ENCODE results near the gene MRPL1. TPM values are rescaled to one million over a fixed set of nuclear protein-coding genes. Genes with fewer than 3 reads are reported as not detected.

The MRPL1 gene
- total and polyA plus RNA-seq, 5 donors from 2014 or later: 31.3 to 36.8 (median 32.4) TPM

DNA sequence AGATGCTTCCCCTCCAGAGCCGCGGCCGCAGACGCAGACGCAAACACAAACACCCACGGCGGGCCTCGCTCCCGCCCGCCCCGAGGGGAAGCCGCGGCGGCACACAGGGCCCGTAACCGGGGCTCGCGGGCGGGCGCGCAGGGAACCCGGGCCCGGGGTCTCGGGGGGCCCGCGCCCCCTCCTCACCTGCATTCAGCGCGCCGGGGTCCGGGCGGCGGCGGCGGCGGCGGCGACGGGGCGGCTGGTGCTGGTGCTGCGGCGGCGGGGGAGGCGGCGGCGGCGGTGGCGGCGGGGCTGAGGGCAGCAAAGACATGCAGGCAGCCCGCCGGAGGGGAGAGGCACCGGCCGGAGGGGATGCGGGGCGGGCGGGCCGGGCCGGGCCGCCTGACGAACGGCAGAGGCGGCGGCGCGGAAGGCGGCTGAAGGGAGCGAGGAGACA lies 43.2 kb upstream of the MRPL1 start:
- Mint-ChIP-seq H3K4me1 (peaks cover 35 to 61% (median 38%) of the 10 kb centered on the region in 4 donors), H3K4me3 (peak overlapping the region; percentile 97 to 100 (median 99)), H3K27ac (peak overlapping the region; percentile 96 to 100 (median 100)), H3K27me3 (peaks cover 13% of the 10 kb centered on the region), H3K9me3 (peaks cover 0 to 6% (median 0%) of the 10 kb centered on the region in 7 donors), H3K36me3 (peaks cover 11% of the 10 kb centered on the region)
- Histone ChIP-seq H3K27ac (ENCODE audit: insufficient read depth, low read length, poor library complexity, severe bottlenecking) (peak overlapping the region; percentile 99), H3K4me3 (ENCODE audit: low read depth, low read length) (peak overlapping the region; percentile 78), H3K9me3 (ENCODE audit: control insufficient read depth in 2 of 2, low read length in 2 of 2) (no peaks in the 10 kb centered on the region), H3K36me3 (ENCODE audit: control insufficient read depth, insufficient read depth, low read length) (no peaks in the 10 kb centered on the region), H3K27me3 (ENCODE audit: control insufficient read depth, insufficient read depth, low read length) (no peaks in the 10 kb centered on the region), H3K4me1 (ENCODE audit: control insufficient read depth, insufficient read depth, low read length, poor library complexity, severe bottlenecking) (peaks cover 58% of the 10 kb centered on the region)
- DNase-seq (no peak), ATAC-seq (ENCODE audit: low read depth in 2 of 2) (peak; percentile 36 to 47)

DNA sequence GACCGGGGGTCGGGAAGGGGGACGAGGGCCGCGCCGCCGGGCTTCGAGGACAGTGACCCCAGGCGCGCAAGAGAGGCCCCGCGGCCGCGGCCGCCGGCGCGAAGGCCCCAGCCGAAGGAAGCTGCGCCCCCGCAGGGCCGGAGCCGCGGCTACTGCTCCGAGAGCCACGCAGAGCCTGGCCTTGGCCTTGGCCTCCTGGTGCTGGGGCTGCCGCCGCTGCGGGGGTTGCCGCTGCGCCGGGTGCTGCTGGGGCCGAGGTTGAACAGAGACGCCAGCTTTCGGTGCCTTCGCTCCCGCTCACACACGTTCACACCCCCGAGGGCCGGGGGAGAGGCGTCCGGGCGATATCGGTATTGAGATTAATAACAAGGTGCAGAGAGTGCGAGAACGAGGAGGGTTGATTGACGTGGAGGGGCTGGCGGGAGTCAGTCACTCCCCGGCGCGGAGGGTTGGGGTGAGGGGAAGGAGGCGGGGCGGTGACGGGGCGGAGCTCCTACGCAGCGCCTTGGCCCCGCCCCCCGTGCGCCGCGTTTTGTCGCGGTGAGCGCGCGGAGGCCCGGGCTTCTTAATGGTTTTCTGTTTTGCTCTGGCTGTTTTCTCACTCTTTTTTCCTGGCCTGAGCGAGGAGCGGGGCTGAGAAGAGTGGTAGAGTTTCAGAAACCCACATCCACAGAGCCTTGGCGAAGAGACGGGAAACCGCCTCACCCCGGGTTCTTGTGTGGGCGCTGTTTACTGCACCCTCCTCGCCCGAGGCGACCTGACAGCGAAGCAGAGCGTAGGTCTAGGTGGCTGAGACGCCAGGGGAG lies 42.6 kb upstream of the MRPL1 start:
- Histone ChIP-seq H3K27ac (ENCODE audit: insufficient read depth, low read length, poor library complexity, severe bottlenecking) (peak overlapping the region; percentile 99), H3K4me3 (ENCODE audit: low read depth, low read length) (peak overlapping the region; percentile 94), H3K4me1 (ENCODE audit: control insufficient read depth, insufficient read depth, low read length, poor library complexity, severe bottlenecking) (peaks cover 52% of the 10 kb centered on the region), H3K36me3 (ENCODE audit: control insufficient read depth, insufficient read depth, low read length) (no peaks in the 10 kb centered on the region), H3K9me3 (ENCODE audit: control insufficient read depth in 2 of 2, low read length in 2 of 2) (no peaks in the 10 kb centered on the region), H3K27me3 (ENCODE audit: control insufficient read depth, insufficient read depth, low read length) (no peaks in the 10 kb centered on the region)
- Mint-ChIP-seq H3K4me1 (peaks cover 29 to 60% (median 37%) of the 10 kb centered on the region in 4 donors), H3K36me3 (peaks cover 11% of the 10 kb centered on the region), H3K27me3 (peaks cover 13% of the 10 kb centered on the region), H3K27ac (peak overlapping the region; percentile 97 to 100 (median 99)), H3K9me3 (peaks cover 0 to 6% (median 0%) of the 10 kb centered on the region in 7 donors), H3K4me3 (peak overlapping the region; percentile 95 to 99 (median 96))
- ATAC-seq (ENCODE audit: low read depth in 2 of 2) (peak; percentile 78 to 80), DNase-seq (peak; percentile 91 to 97 (median 96))

DNA sequence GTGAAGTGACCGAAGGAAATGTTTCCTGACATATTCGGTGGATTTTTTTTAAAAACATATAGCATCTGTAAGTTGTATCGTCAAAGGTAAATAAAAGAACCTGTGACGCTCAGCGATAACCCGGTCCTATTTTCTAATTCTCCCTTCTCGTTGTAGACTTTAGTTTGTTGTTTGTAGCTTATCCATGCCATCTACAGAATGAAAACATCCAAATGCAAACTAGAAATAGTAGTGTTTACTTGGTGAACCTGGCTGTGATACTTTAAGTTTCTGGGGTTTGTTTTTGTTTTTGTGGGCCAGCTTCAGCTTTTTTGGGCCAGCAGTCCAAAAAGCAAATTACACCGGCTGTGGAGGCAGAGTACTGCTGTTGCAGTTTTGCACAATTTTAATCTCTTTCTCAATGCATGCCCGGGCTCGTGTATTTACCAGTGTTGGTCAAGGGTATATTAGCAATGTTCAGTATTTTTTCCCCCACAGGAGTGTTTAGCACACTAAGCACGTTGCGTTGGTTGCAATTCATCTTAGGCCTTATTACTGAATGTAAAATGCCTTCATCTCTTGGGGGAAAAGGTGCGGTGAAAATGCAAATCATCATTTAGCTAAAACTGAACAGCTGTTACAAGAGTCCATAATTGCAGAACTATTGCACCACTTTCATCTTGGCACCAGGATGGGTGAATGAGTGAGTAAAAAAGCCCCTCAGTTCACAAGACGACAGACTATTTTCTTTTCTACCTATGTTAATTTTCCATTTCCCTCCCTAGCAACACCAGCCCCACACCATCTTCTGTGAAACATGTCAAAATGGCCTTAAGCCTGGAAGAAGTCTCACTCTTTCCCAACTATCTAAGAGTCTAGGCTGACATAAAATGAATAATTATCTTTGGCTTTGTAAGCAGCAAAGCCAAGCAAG lies 41.7 kb upstream of the MRPL1 start:
- Mint-ChIP-seq H3K4me1 (peaks cover 24 to 59% (median 37%) of the 10 kb centered on the region in 4 donors), H3K9me3 (peaks cover 0 to 6% (median 0%) of the 10 kb centered on the region in 7 donors), H3K27ac (peak overlapping the region; percentile 97 to 100 (median 99)), H3K27me3 (peaks cover 13% of the 10 kb centered on the region), H3K4me3 (peak overlapping the region; percentile 95 to 99 (median 96)), H3K36me3 (peaks cover 11% of the 10 kb centered on the region)
- H3K27ac ChIP-seq (ENCODE audit: insufficient read depth, low read length, poor library complexity, severe bottlenecking): peak overlapping the region; percentile 99
- H3K4me1 ChIP-seq (ENCODE audit: control insufficient read depth, insufficient read depth, low read length, poor library complexity, severe bottlenecking): peaks cover 45% of the 10 kb centered on the region
- H3K27me3 ChIP-seq (ENCODE audit: control insufficient read depth, insufficient read depth, low read length): no peaks in the 10 kb centered on the region
- H3K36me3 ChIP-seq (ENCODE audit: control insufficient read depth, insufficient read depth, low read length): no peaks in the 10 kb centered on the region
- H3K4me3 ChIP-seq (ENCODE audit: low read depth, low read length): peak overlapping the region; percentile 94
- no peak for ATAC-seq (ENCODE audit: low read depth in 2 of 2)
- DNase-seq: peak in 1 of 3 donors; percentile 41
- no peaks in the 10 kb centered on the region for H3K9me3 ChIP-seq (ENCODE audit: control insufficient read depth in 2 of 2, low read length in 2 of 2)

DNA sequence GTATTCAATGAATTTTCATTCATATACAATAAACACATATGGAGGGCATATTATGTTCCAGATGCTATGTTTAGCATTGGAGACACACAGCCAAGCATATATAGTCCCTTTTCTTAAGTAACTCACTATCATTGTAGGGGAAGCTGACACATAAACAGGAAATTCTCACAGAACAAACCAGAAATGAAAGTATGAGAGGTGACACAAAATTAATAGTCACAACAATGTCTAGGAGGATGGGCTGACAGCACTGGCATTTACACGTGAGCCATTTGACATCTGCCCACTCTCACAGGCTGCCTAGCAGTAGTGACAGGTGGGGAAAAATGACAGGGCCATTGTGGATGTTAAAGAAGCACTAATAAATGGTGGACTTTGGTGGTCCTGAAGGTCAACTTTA lies 40.9 kb upstream of the MRPL1 start:
- H3K36me3 Mint-ChIP-seq: peaks cover 11% of the 10 kb centered on the region
- no peaks in the 10 kb centered on the region for H3K36me3 ChIP-seq (ENCODE audit: control insufficient read depth, insufficient read depth, low read length)
- no peaks in the 10 kb centered on the region for H3K9me3 ChIP-seq (ENCODE audit: control insufficient read depth in 2 of 2, low read length in 2 of 2)
- DNase-seq: peak; percentile 27 to 86 (median 74)
- H3K27ac Mint-ChIP-seq: peak overlapping the region; percentile 97 to 100 (median 99)
- H3K4me3 Mint-ChIP-seq: peak overlapping the region; percentile 95 to 99 (median 96)
- H3K27ac ChIP-seq (ENCODE audit: insufficient read depth, low read length, poor library complexity, severe bottlenecking): peak overlapping the region; percentile 99
- H3K4me1 ChIP-seq (ENCODE audit: control insufficient read depth, insufficient read depth, low read length, poor library complexity, severe bottlenecking): peaks cover 45% of the 10 kb centered on the region
- ATAC-seq (ENCODE audit: low read depth in 2 of 2): peak; percentile 17 to 31
- peaks cover 0 to 6% (median 0%) of the 10 kb centered on the region in 7 donors for H3K9me3 Mint-ChIP-seq
- peak overlapping the region; percentile 94 for H3K4me3 ChIP-seq (ENCODE audit: low read depth, low read length)
- no peaks in the 10 kb centered on the region for H3K27me3 ChIP-seq (ENCODE audit: control insufficient read depth, insufficient read depth, low read length)
- H3K27me3 Mint-ChIP-seq: peaks cover 13% of the 10 kb centered on the region
- peaks cover 26 to 60% (median 41%) of the 10 kb centered on the region in 4 donors for H3K4me1 Mint-ChIP-seq

DNA sequence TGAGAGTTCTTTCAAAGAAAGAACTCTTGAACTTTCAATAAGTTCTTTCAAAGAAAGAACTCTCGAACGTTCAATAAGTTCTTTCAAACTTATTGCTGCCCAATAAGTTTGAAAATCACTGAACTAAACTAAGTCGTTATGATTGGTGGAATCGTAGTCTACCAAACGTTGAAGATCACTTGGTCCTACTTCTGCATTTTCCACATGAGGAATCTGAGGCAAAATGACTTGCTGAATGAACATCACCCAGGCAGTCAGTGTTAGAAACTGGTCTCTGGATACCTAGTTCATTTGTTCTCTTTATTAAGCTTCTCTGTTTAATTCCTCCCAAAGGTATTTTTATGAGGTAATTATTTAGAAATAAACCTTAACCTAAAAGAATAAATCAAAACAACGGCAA lies 36.4 kb upstream of the MRPL1 start:
- Histone ChIP-seq H3K9me3 (ENCODE audit: control insufficient read depth in 2 of 2, low read length in 2 of 2) (no peaks in the 10 kb centered on the region), H3K27me3 (ENCODE audit: control insufficient read depth, insufficient read depth, low read length) (no peaks in the 10 kb centered on the region), H3K4me1 (ENCODE audit: control insufficient read depth, insufficient read depth, low read length, poor library complexity, severe bottlenecking) (peaks cover 50% of the 10 kb centered on the region), H3K27ac (ENCODE audit: insufficient read depth, low read length, poor library complexity, severe bottlenecking) (peak overlapping the region; percentile 68), H3K36me3 (ENCODE audit: control insufficient read depth, insufficient read depth, low read length) (no peaks in the 10 kb centered on the region), H3K4me3 (ENCODE audit: low read depth, low read length) (peak overlapping the region; percentile 63)
- DNase-seq: no peak
- Mint-ChIP-seq H3K27ac (peak overlapping the region in 2 of 3 donors; percentile 57 to 93), H3K27me3 (no peaks in the 10 kb centered on the region), H3K4me1 (peaks cover 29 to 70% (median 48%) of the 10 kb centered on the region in 4 donors), H3K4me3 (peak overlapping the region in 1 of 4 donors; percentile 76), H3K36me3 (peaks cover 3% of the 10 kb centered on the region), H3K9me3 (peaks cover 0 to 4% (median 0%) of the 10 kb centered on the region in 7 donors)
- ATAC-seq (ENCODE audit: low read depth in 2 of 2): no peak

DNA sequence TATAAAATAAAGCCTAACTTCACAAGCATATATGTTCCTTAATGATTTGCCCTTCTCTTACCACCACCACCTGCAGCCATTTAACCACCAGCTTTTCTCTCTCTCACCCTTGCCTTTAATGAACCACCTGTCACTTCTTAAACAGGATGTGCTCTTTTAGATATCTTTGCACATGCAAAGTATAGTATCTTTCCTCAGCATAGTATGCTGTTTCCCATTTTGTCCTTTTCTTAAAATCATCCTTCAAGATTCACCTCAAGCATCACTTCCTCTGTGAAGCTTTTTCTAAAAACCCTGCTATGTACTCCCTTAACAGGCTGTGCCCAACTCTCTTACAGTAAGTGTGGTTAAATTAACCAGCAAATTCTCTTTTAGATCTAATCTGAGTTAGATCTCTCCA lies 35.3 kb upstream of the MRPL1 start:
- Histone ChIP-seq H3K4me1 (ENCODE audit: control insufficient read depth, insufficient read depth, low read length, poor library complexity, severe bottlenecking) (peaks cover 39% of the 10 kb centered on the region), H3K27me3 (ENCODE audit: control insufficient read depth, insufficient read depth, low read length) (no peaks in the 10 kb centered on the region), H3K36me3 (ENCODE audit: control insufficient read depth, insufficient read depth, low read length) (no peaks in the 10 kb centered on the region), H3K9me3 (ENCODE audit: control insufficient read depth in 2 of 2, low read length in 2 of 2) (no peaks in the 10 kb centered on the region), H3K4me3 (ENCODE audit: low read depth, low read length) (peak overlapping the region; percentile 63), H3K27ac (ENCODE audit: insufficient read depth, low read length, poor library complexity, severe bottlenecking) (peak overlapping the region; percentile 68)
- Mint-ChIP-seq H3K4me3 (peak overlapping the region; percentile 9 to 76 (median 31)), H3K36me3 (no peaks in the 10 kb centered on the region), H3K4me1 (peaks cover 18 to 60% (median 40%) of the 10 kb centered on the region in 4 donors), H3K27me3 (no peaks in the 10 kb centered on the region), H3K27ac (peak overlapping the region; percentile 57 to 93 (median 65)), H3K9me3 (peaks cover 0 to 4% (median 0%) of the 10 kb centered on the region in 7 donors)
- DNase-seq: peak in 2 of 3 donors; percentile 52 to 65
- peak; percentile 81 for ATAC-seq (ENCODE audit: low read depth in 2 of 2)

DNA sequence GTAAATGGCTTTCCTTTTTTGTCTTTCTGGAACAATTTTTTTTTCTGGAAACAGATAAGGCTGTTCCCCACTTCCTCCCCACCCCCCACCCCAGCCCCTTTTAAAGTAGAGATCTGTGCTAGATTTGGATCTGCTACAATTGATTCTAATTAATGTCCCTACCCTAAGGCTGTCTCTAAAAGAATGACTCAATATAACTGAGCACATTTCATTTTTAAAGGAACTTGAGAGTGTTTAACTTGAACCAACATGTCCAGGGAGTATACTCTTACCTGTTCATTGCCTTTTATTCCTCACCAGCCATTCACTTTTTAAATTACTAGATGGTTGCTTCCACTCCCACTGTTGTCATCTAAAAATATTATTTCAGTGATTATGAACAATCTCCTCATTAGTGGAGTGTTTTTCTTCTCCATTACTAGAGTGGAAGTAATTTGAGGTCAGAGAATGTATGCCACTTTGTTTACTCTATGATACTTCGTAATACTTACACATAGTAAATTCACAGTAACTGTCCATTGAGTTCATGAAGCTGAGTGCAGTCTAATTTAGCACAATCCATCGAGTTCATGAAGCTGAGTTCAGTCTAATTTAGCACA lies 29.4 kb upstream of the MRPL1 start:
- no peak overlapping the region for H3K27ac ChIP-seq (ENCODE audit: insufficient read depth, low read length, poor library complexity, severe bottlenecking)
- Mint-ChIP-seq H3K27ac (peak overlapping the region in 1 of 3 donors; percentile 71), H3K27me3 (no peaks in the 10 kb centered on the region), H3K4me3 (no peak overlapping the region), H3K36me3 (no peaks in the 10 kb centered on the region), H3K4me1 (peaks cover 1 to 21% (median 14%) of the 10 kb centered on the region in 4 donors), H3K9me3 (no peaks in the 10 kb centered on the region)
- no peak for ATAC-seq (ENCODE audit: low read depth in 2 of 2)
- H3K27me3 ChIP-seq (ENCODE audit: control insufficient read depth, insufficient read depth, low read length): no peaks in the 10 kb centered on the region
- peaks cover 3% of the 10 kb centered on the region for H3K4me1 ChIP-seq (ENCODE audit: control insufficient read depth, insufficient read depth, low read length, poor library complexity, severe bottlenecking)
- DNase-seq: no peak
- H3K4me3 ChIP-seq (ENCODE audit: low read depth, low read length): no peak overlapping the region
- H3K36me3 ChIP-seq (ENCODE audit: control insufficient read depth, insufficient read depth, low read length): no peaks in the 10 kb centered on the region
- H3K9me3 ChIP-seq (ENCODE audit: control insufficient read depth in 2 of 2, low read length in 2 of 2): no peaks in the 10 kb centered on the region
